ENCODE measurements around the gene DNAJC30. TPM values are rescaled to one million over a fixed set of nuclear protein-coding genes. Genes with fewer than 3 reads are reported as not detected.
"Not testable (repeated sequence)": the region's sequence is repeated elsewhere in the genome, so short reads cannot be mapped to it uniquely, and the experiment has no call there.

Gene DNAJC30
- total and polyA plus RNA-seq, 4 donors = 2.1 to 8.7 (median 4.8) TPM

- H3K9me3 ChIP-seq (ENCODE audit: control insufficient read depth in 4 of 4, low read length in 3 of 4) = no peaks in the 10 kb centered on the region
- no peaks in the 10 kb centered on the region for H3K27me3 ChIP-seq (ENCODE audit: control insufficient read depth in 4 of 4, insufficient read depth in 4 of 4, low read length in 3 of 4)
- no peaks in the 10 kb centered on the region for H3K36me3 ChIP-seq (ENCODE audit: control insufficient read depth in 4 of 4, insufficient read depth in 3 of 4, low read depth in 1 of 4, low read length in 3 of 4)
- peaks cover 9 to 27% (median 18%) of the 10 kb centered on the region in 4 donors for H3K4me1 ChIP-seq (ENCODE audit: control insufficient read depth in 4 of 4, insufficient read depth in 4 of 4, low read length in 3 of 4)
- WGBS = 95% methylated on average over 3 of the region's 3 CpGs
- no peak overlapping the region for H3K4me3 ChIP-seq (ENCODE audit: low read depth in 1 of 3, low read length in 3 of 3)
- no peak overlapping the region for H3K27ac ChIP-seq (ENCODE audit: low read depth in 1 of 2, low read length in 2 of 2)
- H3K9ac ChIP-seq (ENCODE audit: low read depth in 1 of 2, low read length in 2 of 2) = no peak overlapping the region
- no peak for DNase-seq (ENCODE audit: low spot score)
- TF ChIP-seq MAX (IDR thresholded peaks at IDR 0.05) (no peak), HNF4A (conservative IDR thresholded peaks at IDR 0.05) (no peak), JUND (IDR thresholded peaks at IDR 0.05) (no peak), GABPA (IDR thresholded peaks at IDR 0.05 in 1 of 2, conservative IDR thresholded peaks at IDR 0.05 in 1 of 2) (no peak), REST (IDR thresholded peaks at IDR 0.05) (no peak), HNF4G (IDR thresholded peaks at IDR 0.05) (no peak), FOXA2 (IDR thresholded peaks at IDR 0.05) (no peak), NR2F2 (IDR thresholded peaks at IDR 0.05) (no peak), EGR1 (IDR thresholded peaks at IDR 0.05; ENCODE audit: low read depth in 2 of 2) (no peak), RXRA (IDR thresholded peaks at IDR 0.05) (no peak), SP1 (IDR thresholded peaks at IDR 0.05) (no peak), TAF1 (conservative IDR thresholded peaks at IDR 0.05) (no peak), FOXA1 (IDR thresholded peaks at IDR 0.05) (no peak), ZBTB33 (IDR thresholded peaks at IDR 0.05) (no peak), YY1 (IDR thresholded peaks at IDR 0.05) (no peak)
- TF ChIP-seq, protein P1, sequence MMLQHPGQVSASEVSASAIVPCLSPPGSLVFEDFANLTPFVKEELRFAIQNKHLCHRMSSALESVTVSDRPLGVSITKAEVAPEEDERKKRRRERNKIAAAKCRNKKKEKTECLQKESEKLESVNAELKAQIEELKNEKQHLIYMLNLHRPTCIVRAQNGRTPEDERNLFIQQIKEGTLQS (IDR thresholded peaks at IDR 0.05) = no peak
- TF ChIP-seq, protein P2, sequence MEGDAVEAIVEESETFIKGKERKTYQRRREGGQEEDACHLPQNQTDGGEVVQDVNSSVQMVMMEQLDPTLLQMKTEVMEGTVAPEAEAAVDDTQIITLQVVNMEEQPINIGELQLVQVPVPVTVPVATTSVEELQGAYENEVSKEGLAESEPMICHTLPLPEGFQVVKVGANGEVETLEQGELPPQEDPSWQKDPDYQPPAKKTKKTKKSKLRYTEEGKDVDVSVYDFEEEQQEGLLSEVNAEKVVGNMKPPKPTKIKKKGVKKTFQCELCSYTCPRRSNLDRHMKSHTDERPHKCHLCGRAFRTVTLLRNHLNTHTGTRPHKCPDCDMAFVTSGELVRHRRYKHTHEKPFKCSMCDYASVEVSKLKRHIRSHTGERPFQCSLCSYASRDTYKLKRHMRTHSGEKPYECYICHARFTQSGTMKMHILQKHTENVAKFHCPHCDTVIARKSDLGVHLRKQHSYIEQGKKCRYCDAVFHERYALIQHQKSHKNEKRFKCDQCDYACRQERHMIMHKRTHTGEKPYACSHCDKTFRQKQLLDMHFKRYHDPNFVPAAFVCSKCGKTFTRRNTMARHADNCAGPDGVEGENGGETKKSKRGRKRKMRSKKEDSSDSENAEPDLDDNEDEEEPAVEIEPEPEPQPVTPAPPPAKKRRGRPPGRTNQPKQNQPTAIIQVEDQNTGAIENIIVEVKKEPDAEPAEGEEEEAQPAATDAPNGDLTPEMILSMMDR (IDR thresholded peaks at IDR 0.05; ENCODE audit: low read depth, low read length, missing input control) = no peak
Observed at GRCh38 chr7:73723813-73724212, 40.6 kb upstream of the DNAJC30 start.

- no peaks in the 10 kb centered on the region for H3K27me3 ChIP-seq (ENCODE audit: control insufficient read depth in 4 of 4, insufficient read depth in 4 of 4, low read length in 3 of 4)
- H3K4me3 ChIP-seq (ENCODE audit: low read depth in 1 of 3, low read length in 3 of 3) = no peak overlapping the region
- TF ChIP-seq REST (IDR thresholded peaks at IDR 0.05) (no peak), GABPA (IDR thresholded peaks at IDR 0.05 in 1 of 2, conservative IDR thresholded peaks at IDR 0.05 in 1 of 2) (no peak), NR2F2 (IDR thresholded peaks at IDR 0.05) (no peak), RAD21 (IDR thresholded peaks at IDR 0.05) (no peak), SP1 (IDR thresholded peaks at IDR 0.05) (no peak), FOXA2 (IDR thresholded peaks at IDR 0.05) (no peak), RXRA (IDR thresholded peaks at IDR 0.05) (no peak), YY1 (IDR thresholded peaks at IDR 0.05) (no peak)
- H3K9me3 ChIP-seq (ENCODE audit: control insufficient read depth in 4 of 4, low read length in 3 of 4) = no peaks in the 10 kb centered on the region
- WGBS = 78% methylated on average over 6 of the region's 6 CpGs
- no peak for DNase-seq (ENCODE audit: low spot score)
- H3K9ac ChIP-seq (ENCODE audit: low read depth in 1 of 2, low read length in 2 of 2) = no peak overlapping the region
- H3K4me1 ChIP-seq (ENCODE audit: control insufficient read depth in 4 of 4, insufficient read depth in 4 of 4, low read length in 3 of 4) = peaks cover 12 to 33% (median 20%) of the 10 kb centered on the region in 4 donors
- H3K36me3 ChIP-seq (ENCODE audit: control insufficient read depth in 4 of 4, insufficient read depth in 3 of 4, low read depth in 1 of 4, low read length in 3 of 4) = no peaks in the 10 kb centered on the region
- H3K27ac ChIP-seq (ENCODE audit: low read depth in 1 of 2, low read length in 2 of 2) = no peak overlapping the region
Observed at GRCh38 chr7:73722785-73723184, 39.5 kb upstream of the DNAJC30 start.

DNA sequence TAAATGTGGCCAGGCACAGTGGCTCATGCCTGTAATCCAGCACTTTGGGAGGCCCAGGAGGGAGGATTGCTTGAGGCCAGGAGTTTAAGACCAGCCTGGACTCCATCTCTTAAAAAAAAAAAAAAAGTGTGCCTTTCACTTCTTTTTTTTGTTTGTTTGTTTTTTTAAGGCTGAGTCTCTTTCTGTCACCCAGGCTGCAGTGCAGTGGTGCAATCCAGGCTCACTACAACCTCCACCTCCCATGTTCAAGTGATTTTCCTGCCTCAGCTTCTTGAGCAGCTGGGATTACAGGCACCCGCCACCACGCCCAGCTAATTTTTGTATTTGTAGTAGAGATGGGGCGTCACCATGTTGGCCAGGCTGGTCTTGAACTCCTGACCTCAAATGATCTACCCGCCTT lies 38.9 kb upstream of the DNAJC30 start:
- H3K4me3 ChIP-seq (ENCODE audit: low read depth in 1 of 3, low read length in 3 of 3); H3K36me3 ChIP-seq (ENCODE audit: control insufficient read depth in 4 of 4, insufficient read depth in 3 of 4, low read depth in 1 of 4, low read length in 3 of 4); H3K27ac ChIP-seq (ENCODE audit: low read depth in 1 of 2, low read length in 2 of 2); H3K9me3 ChIP-seq (ENCODE audit: control insufficient read depth in 4 of 4, low read length in 3 of 4); DNase-seq (ENCODE audit: low spot score); H3K27me3 ChIP-seq (ENCODE audit: control insufficient read depth in 4 of 4, insufficient read depth in 4 of 4, low read length in 3 of 4); H3K9ac ChIP-seq (ENCODE audit: low read depth in 1 of 2, low read length in 2 of 2): not testable (repeated sequence)
- 62% methylated on average over 4 of the region's 4 CpGs for WGBS
- peaks cover 12 to 33% (median 20%) of the 10 kb centered on the region in 4 donors for H3K4me1 ChIP-seq (ENCODE audit: control insufficient read depth in 4 of 4, insufficient read depth in 4 of 4, low read length in 3 of 4)

Measured in liver (tissue), 9 donors.